HepG2 (cell line): ENCODE data around the gene RTEL1. TPM values are rescaled to one million over a fixed set of nuclear protein-coding genes. Genes with fewer than 3 reads are reported as not detected.

ENCODE experiments used
- AGO2 ChIP-seq: fragments of 200-400 bp; formaldehyde crosslinking; optimal IDR thresholded peaks from 2 replicates; pipeline ENCODE3; 2017; ENCODE audit warnings: mild to moderate bottlenecking, low read depth, low read length, moderate library complexity
- CBX1 ChIP-seq: IDR thresholded peaks from one replicate; pipeline ENCODE4 v1.6.1; 2016; ENCODE audit warnings: antibody characterized with exemption, low read depth
- CEBPG ChIP-seq: IDR thresholded peaks from 2 replicates; pipeline ENCODE4 v1.6.1; 2016
- DPF2 ChIP-seq: sonication (generic); formaldehyde crosslinking; IDR thresholded peaks from 2 replicates; pipeline ENCODE4 v1.4.0; 2020; ENCODE audit warnings: mild to moderate bottlenecking, low read depth, missing genetic modification reagents, borderline replicate concordance
- FOXO1 ChIP-seq: sonication (generic); formaldehyde crosslinking; IDR thresholded peaks from 2 replicates; pipeline ENCODE4 v1.4.0; 2020; ENCODE audit warnings: missing genetic modification reagents
- GPN1 ChIP-seq: sonication (generic); formaldehyde crosslinking; IDR thresholded peaks from 2 replicates; pipeline ENCODE4 v1.5.1; 2020; ENCODE audit warnings: missing genetic modification reagents, borderline replicate concordance
- HNRNPUL1 ChIP-seq: fragments of 200-400 bp; formaldehyde crosslinking; IDR thresholded peaks from 2 replicates; pipeline ENCODE4 v1.6.1; 2017; ENCODE audit warnings: low read depth, mild to moderate bottlenecking, low read length, moderate library complexity
- KDM3A ChIP-seq: IDR thresholded peaks from 2 replicates; pipeline ENCODE4 v1.6.1; 2018; ENCODE audit warnings: low read depth, missing compliant biosample characterization
- KDM6A ChIP-seq: IDR thresholded peaks from 2 replicates; pipeline ENCODE4 v1.6.1; 2016; ENCODE audit warnings: low read depth
- MYC ChIP-seq: sonication (generic); formaldehyde crosslinking; IDR thresholded peaks from 2 replicates; pipeline ENCODE4 v1.9.0; 2021; ENCODE audit warnings: missing genetic modification reagents, borderline replicate concordance
- TAF15 ChIP-seq: fragments of 200-400 bp; formaldehyde crosslinking; IDR thresholded peaks from one replicate; pipeline ENCODE4 v1.6.1; 2018; ENCODE audit warnings: mild to moderate bottlenecking, low read depth, low read length; ENCODE audit not compliant: poor library complexity, severe bottlenecking
- TCF12 ChIP-seq, 2 experiments: fragments of 450-650 bp in 1 of 2; sonication (generic) in 1 of 2; formaldehyde crosslinking in 1 of 2; IDR thresholded peaks; 2 replicates each; pipeline versions ENCODE4 v1.6.1 to v1.8.0; 2017 to 2022; ENCODE audit warnings: antibody characterized with exemption in 1 of 2, mild to moderate bottlenecking in 1 of 2, missing genetic modification reagents in 1 of 2, moderate library complexity in 1 of 2
- ZMAT3 ChIP-seq: sonication (generic); formaldehyde crosslinking; conservative IDR thresholded peaks from 2 replicates; pipeline ENCODE4 v1.7.0; 2021; ENCODE audit warnings: missing genetic modification reagents
- ZNF317 ChIP-seq: sonication (generic); formaldehyde crosslinking; IDR thresholded peaks from 2 replicates; pipeline ENCODE4 v1.5.0; 2020; ENCODE audit warnings: mild to moderate bottlenecking, missing genetic modification reagents
- ZNF335 ChIP-seq: sonication (generic); formaldehyde crosslinking; IDR thresholded peaks from 2 replicates; pipeline ENCODE4 v1.4.0; 2020; ENCODE audit warnings: missing genetic modification reagents
- ZNF737 ChIP-seq: sonication (generic); formaldehyde crosslinking; IDR thresholded peaks from 2 replicates; pipeline ENCODE4 v1.5.0; 2020; ENCODE audit warnings: missing genetic modification reagents, mild to moderate bottlenecking, borderline replicate concordance
- ZNF761 ChIP-seq: sonication (generic); formaldehyde crosslinking; conservative IDR thresholded peaks from 2 replicates; pipeline ENCODE4 v1.4.0; 2020; ENCODE audit warnings: mild to moderate bottlenecking, missing genetic modification reagents
- ZNF780A ChIP-seq: sonication (generic); formaldehyde crosslinking; IDR thresholded peaks from 2 replicates; pipeline ENCODE4 v1.8.0; 2022; ENCODE audit warnings: mild to moderate bottlenecking, missing genetic modification reagents, moderate library complexity
- polyA plus RNA-seq, 8 experiments: library from polyadenylated mRNA; depleted of rRNA in 3 of 8; stranded (reverse) in 7 of 8; unstranded in 1 of 8; fragments of >200 nt; fragmentation: Illumina TruSeq in 4 of 8; extraction: Trizol in 4 of 8; gene quantifications; 2 replicates each; pipeline versions ENCODE4 v1.2.1 to v1.2.3, GENCODE V29; 2011 to 2016; ENCODE audit warnings: low read depth in 4 of 8, missing spikeins in 1 of 8, mixed read lengths in 1 of 8; ENCODE audit not compliant: insufficient read depth in 1 of 8
- total RNA-seq, 5 experiments: library from RNA; depleted of rRNA; stranded (reverse); fragments of >200 nt; fragmentation: Illumina TruSeq; extraction: Trizol; gene quantifications; 2 replicates each; pipeline ENCODE4 v1.2.3, GENCODE V29; 2016; ENCODE audit warnings: low read depth in 1 of 5
- TF ChIP-seq, protein P1 (sequence below): sonication (generic); formaldehyde crosslinking; IDR thresholded peaks from 2 replicates; pipeline ENCODE4 v1.5.0; 2020; ENCODE audit warnings: mild to moderate bottlenecking, missing genetic modification reagents
- TF ChIP-seq, protein P2 (sequence below): sonication (generic); formaldehyde crosslinking; IDR thresholded peaks from 2 replicates; pipeline ENCODE4 v1.5.1; 2020; ENCODE audit warnings: mild to moderate bottlenecking, missing genetic modification reagents, borderline replicate concordance
- TF ChIP-seq, protein P3 (sequence below): sonication (generic); formaldehyde crosslinking; conservative IDR thresholded peaks from 2 replicates; pipeline ENCODE4 v1.8.1; 2023; ENCODE audit warnings: missing genetic modification reagents
- TF ChIP-seq, protein P4 (sequence below): IDR thresholded peaks from 2 replicates; pipeline ENCODE4 v1.6.1; 2016; ENCODE audit warnings: mild to moderate bottlenecking, missing biosample characterization, missing genetic modification reagents
- TF ChIP-seq, protein P5 (sequence below): sonication (generic); formaldehyde crosslinking; IDR thresholded peaks from 2 replicates; pipeline ENCODE4 v1.5.0; 2020; ENCODE audit warnings: missing genetic modification reagents

Gene RTEL1
- total and polyA plus RNA-seq, 2 of the 13 experiments (the other 11 are each of a cell fraction or from before 2014, with no cell fraction given): 21.8 to 36.4 TPM

DNA sequence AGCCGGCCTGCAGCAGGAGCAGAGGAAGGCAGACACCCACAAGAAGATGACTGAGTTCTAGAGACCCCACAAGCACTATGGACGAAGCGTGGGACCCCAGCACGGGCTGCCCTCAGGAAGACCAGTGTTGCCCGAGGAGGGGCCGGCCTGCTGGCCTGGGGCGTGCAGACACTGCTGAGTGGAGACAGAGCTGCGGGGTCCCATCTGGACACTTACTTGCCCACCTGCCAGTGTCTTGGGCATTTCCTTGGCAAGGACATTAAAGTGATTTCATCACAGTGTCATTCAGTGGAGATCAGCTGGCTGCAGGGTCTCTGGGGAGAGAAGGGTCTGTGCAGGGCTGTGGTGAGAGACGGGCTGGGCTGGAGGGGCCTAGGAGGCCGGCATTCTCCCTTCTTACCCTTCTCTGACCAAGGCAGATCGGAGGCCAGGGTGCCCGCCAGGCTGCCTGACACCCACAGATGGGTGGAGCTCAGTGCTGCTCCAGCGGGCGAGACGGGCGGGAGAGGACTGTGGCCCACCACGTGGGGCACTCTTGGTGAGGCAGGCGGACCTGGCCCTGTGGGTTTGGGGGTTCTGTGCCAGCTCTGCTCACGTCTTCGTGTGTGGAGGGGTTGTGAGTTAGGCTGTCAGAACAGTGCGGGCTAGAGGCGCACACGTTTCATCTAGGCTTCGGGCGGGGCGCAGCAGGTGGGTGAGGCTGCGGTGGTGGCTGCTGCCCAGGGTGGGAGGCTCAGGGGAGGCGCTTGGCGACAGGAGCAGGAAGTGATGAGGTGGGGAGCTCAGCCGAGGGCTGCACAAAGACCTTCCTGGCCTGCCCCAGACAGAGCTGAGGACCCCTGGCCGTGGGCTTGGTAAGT is 78.0 kb downstream of the RTEL1 start, which contains the start of gene LIME1 (continued):
- TF ChIP-seq, protein P1, sequence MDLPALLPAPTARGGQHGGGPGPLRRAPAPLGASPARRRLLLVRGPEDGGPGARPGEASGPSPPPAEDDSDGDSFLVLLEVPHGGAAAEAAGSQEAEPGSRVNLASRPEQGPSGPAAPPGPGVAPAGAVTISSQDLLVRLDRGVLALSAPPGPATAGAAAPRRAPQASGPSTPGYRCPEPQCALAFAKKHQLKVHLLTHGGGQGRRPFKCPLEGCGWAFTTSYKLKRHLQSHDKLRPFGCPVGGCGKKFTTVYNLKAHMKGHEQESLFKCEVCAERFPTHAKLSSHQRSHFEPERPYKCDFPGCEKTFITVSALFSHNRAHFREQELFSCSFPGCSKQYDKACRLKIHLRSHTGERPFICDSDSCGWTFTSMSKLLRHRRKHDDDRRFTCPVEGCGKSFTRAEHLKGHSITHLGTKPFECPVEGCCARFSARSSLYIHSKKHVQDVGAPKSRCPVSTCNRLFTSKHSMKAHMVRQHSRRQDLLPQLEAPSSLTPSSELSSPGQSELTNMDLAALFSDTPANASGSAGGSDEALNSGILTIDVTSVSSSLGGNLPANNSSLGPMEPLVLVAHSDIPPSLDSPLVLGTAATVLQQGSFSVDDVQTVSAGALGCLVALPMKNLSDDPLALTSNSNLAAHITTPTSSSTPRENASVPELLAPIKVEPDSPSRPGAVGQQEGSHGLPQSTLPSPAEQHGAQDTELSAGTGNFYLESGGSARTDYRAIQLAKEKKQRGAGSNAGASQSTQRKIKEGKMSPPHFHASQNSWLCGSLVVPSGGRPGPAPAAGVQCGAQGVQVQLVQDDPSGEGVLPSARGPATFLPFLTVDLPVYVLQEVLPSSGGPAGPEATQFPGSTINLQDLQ: 0 out of 2 replicates have a peak, but pooled peaks have one; percentile 8
- TF ChIP-seq ZNF780A (CRISPR knock-in tag) (no peak), DPF2 (no peak), ZMAT3 (CRISPR knock-in tag) (no peak), ZNF317 (CRISPR knock-in tag) (no peak), AGO2 (peak; percentile 97), FOXO1 (CRISPR knock-in tag) (no peak), MYC (CRISPR knock-in tag) (no peak), GPN1 (CRISPR knock-in tag) (no peak), KDM6A (CRISPR knock-in tag) (no peak), TCF12 (IDR thresholded peaks at IDR 0.05) (no peak), TCF12 (CRISPR knock-in tag; IDR thresholded peaks at IDR 0.05) (no peak; the same call in 1 of the 2 replicates), KDM3A (CRISPR knock-in tag) (no peak), ZNF335 (CRISPR knock-in tag) (no peak), CBX1 (no peak), HNRNPUL1 (no peak), ZNF737 (CRISPR knock-in tag) (no peak; the same call in 1 of the 2 replicates), TAF15 (peak; percentile 41), ZNF761 (CRISPR knock-in tag) (no peak), CEBPG (CRISPR knock-in tag) (no peak)
- TF ChIP-seq, protein P2, sequence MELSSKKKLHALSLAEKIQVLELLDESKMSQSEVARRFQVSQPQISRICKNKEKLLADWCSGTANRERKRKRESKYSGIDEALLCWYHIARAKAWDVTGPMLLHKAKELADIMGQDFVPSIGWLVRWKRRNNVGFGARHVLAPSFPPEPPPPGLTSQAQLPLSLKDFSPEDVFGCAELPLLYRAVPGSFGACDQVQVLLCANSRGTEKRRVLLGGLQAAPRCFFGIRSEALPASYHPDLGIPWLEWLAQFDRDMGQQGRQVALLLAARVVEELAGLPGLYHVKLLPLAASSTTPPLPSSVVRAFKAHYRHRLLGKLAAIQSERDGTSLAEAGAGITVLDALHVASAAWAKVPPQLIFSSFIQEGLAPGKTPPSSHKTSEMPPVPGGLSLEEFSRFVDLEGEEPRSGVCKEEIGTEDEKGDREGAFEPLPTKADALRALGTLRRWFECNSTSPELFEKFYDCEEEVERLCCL (CRISPR knock-in tag): no peak
- TF ChIP-seq, protein P3, sequence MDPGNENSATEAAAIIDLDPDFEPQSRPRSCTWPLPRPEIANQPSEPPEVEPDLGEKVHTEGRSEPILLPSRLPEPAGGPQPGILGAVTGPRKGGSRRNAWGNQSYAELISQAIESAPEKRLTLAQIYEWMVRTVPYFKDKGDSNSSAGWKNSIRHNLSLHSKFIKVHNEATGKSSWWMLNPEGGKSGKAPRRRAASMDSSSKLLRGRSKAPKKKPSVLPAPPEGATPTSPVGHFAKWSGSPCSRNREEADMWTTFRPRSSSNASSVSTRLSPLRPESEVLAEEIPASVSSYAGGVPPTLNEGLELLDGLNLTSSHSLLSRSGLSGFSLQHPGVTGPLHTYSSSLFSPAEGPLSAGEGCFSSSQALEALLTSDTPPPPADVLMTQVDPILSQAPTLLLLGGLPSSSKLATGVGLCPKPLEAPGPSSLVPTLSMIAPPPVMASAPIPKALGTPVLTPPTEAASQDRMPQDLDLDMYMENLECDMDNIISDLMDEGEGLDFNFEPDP (CRISPR knock-in tag): no peak
- TF ChIP-seq, protein P4, sequence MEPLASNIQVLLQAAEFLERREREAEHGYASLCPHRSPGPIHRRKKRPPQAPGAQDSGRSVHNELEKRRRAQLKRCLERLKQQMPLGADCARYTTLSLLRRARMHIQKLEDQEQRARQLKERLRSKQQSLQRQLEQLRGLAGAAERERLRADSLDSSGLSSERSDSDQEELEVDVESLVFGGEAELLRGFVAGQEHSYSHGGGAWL: no peak
- TF ChIP-seq, protein P5, sequence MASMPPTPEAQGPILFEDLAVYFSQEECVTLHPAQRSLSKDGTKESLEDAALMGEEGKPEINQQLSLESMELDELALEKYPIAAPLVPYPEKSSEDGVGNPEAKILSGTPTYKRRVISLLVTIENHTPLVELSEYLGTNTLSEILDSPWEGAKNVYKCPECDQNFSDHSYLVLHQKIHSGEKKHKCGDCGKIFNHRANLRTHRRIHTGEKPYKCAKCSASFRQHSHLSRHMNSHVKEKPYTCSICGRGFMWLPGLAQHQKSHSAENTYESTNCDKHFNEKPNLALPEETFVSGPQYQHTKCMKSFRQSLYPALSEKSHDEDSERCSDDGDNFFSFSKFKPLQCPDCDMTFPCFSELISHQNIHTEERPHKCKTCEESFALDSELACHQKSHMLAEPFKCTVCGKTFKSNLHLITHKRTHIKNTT (CRISPR knock-in tag): no peak
